Transverse colon (tissue), 4 donors: ENCODE data around the gene JAKMIP2. TPM values are rescaled to one million over a fixed set of nuclear protein-coding genes. Genes with fewer than 3 reads are reported as not detected.
A peak's percentile ranks its signal among the peaks of the same experiment; 100 is the strongest.

Experiments used
- DNase-seq: peaks from one replicate; pipeline ENCODE4 v3.0.0-alpha.2; 2019
- H3K27ac ChIP-seq, 4 donors: fragments of 200-600 bp; sonication (generic); 2 replicates each; pipeline ENCODE4 v1.5.1; 2016 to 2018; ENCODE audit warnings: inconsistent platforms in 4 of 4
- H3K27me3 ChIP-seq: fragments of 200-600 bp; sonication (generic); 2 replicates; pipeline ENCODE4 v1.5.1; 2017; ENCODE audit warnings: inconsistent platforms
- H3K36me3 ChIP-seq, 4 donors: fragments of 200-600 bp; sonication (generic); 2 replicates each; pipeline ENCODE4 v1.5.1; 2017 to 2019; ENCODE audit warnings: inconsistent platforms in 4 of 4
- H3K4me1 ChIP-seq, 4 donors: fragments of 200-600 bp; sonication (generic); 2 replicates each; pipeline ENCODE4 v1.5.1; 2017 to 2020; ENCODE audit warnings: inconsistent platforms in 4 of 4
- H3K4me3 ChIP-seq, 4 donors: fragments of 200-600 bp; sonication (generic); 1 replicate in 1 of 4; 2 replicates in 3 of 4; pipeline versions ENCODE4 v1.5.1 to v1.6.1; 2017 to 2019; ENCODE audit warnings: inconsistent platforms in 4 of 4
- H3K9me3 ChIP-seq, 2 donors: fragments of 200-600 bp; sonication (generic); 2 replicates each; pipeline ENCODE4 v1.5.1; 2017 to 2019; ENCODE audit warnings: inconsistent platforms in 2 of 2
- CTCF ChIP-seq, 5 experiments: fragments of 200-600 bp in 3 of 5; fragments of 450-650 bp in 2 of 5; sonication (generic) in 3 of 5; IDR thresholded peaks; 1 replicate in 2 of 5; 2 replicates in 3 of 5; pipeline ENCODE4 v1.5.1; 2016 to 2017; ENCODE audit warnings: antibody characterized with exemption in 5 of 5, inconsistent platforms in 3 of 5, mild to moderate bottlenecking in 2 of 5, moderate library complexity in 1 of 5
- EP300 ChIP-seq: sonication (generic); formaldehyde crosslinking; IDR thresholded peaks from one replicate; pipeline ENCODE4 v1.6.1; 2017; ENCODE audit warnings: antibody characterized with exemption, low read depth
- POLR2A ChIP-seq: fragments of 450-650 bp; IDR thresholded peaks from one replicate; pipeline ENCODE4 v1.6.1; 2016; ENCODE audit warnings: antibody characterized with exemption, mild to moderate bottlenecking, moderate library complexity
- POLR2AphosphoS5 ChIP-seq, 3 donors: sonication (generic); formaldehyde crosslinking; IDR thresholded peaks; one replicate each; pipeline ENCODE4 v1.6.1; 2016; ENCODE audit warnings: antibody characterized with exemption in 3 of 3
- WGBS, 2 donors: methylation state at CpG; one replicate each; pipeline ENCODE4 v1.1.5; 2018; ENCODE audit warnings: low coverage in 1 of 2; 5-methylcytosine and 5-hydroxymethylcytosine counted together
- in situ Hi-C, 4 donors: fragments of 200-750 bp; cut with MboI; loops; one replicate each; pipeline versions ENCODE4 v1.15.0 to v1.15.1; 2017; ENCODE audit warnings: low sequenced_read_pairs in 3 of 4, low pct_ligation_motif_present in 1 of 4, low pct_unique_long_range_greater_than_20kb in 1 of 4
- intact Hi-C: fragments of 100-400 bp; cut with DNase I; formaldehyde crosslinking; loops from one replicate; pipeline ENCODE4 v1.15.1; 2023; ENCODE audit warnings: low total_unique reads
- total RNA-seq, 4 donors: library from RNA; depleted of rRNA; stranded (reverse); fragments of >200 nt; gene quantifications; one replicate each; pipeline ENCODE4 v1.1.0, GENCODE V29; 2016

Gene JAKMIP2
- total RNA-seq, 4 donors from 2014 or later: 0.37 to 0.79 (median 0.40) TPM

DNA sequence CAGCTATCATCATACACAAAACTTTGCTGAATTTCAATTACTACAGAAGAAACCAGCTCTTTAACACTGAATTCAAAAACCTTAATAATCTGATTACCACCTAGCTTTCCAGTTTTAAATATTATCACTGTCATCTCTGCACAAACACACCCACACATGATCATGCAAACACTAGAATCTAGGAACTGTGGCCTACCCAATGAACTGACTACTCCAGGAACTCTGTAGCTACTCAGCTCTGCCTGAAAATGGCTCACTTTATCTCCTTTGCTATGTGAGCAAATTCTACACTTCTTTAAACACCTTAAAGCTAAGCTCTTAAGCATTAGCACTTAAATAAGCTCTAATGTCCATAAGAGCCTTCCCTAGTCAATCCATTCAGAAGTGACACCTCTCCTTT lies 149.4 kb downstream of the JAKMIP2 start:
- Histone ChIP-seq H3K36me3 (no peaks in the 10 kb centered on the region), H3K9me3 (no peaks in the 10 kb centered on the region), H3K4me3 (no peak overlapping the region), H3K4me1 (no peaks in the 10 kb centered on the region), H3K27me3 (no peaks in the 10 kb centered on the region), H3K27ac (no peak overlapping the region)
- in situ Hi-C loops (loop anchor here in 1 of 4 donors (5.0 kb wide), 1 partner anchor 189 kb away; no protein-coding TSS in a partner anchor), intact Hi-C loops (no loop called here)
- no peak for TF ChIP-seq CTCF (IDR thresholded peaks at IDR 0.05)
- no peak for TF ChIP-seq EP300
- no peak for DNase-seq

GRCh38 chr5:147631428-147632003 lies 151.0 kb downstream of the JAKMIP2 start:
- no peaks in the 10 kb centered on the region for H3K4me1 ChIP-seq
- in situ Hi-C loops (loop anchor here in 1 of 4 donors (5.0 kb wide), 1 partner anchor 191 kb away; no protein-coding TSS in a partner anchor), intact Hi-C loops (no loop called here)
- WGBS, 2 donors: 88 to 93% methylated on average over 4 of the region's 4 CpGs
- H3K27me3 ChIP-seq: no peaks in the 10 kb centered on the region
- H3K27ac ChIP-seq: no peak overlapping the region
- no peak for DNase-seq
- no peaks in the 10 kb centered on the region for H3K9me3 ChIP-seq
- H3K36me3 ChIP-seq: no peaks in the 10 kb centered on the region
- no peak for TF ChIP-seq POLR2AphosphoS5 (IDR thresholded peaks at IDR 0.05)
- no peak for TF ChIP-seq POLR2A
- no peak for TF ChIP-seq EP300
- no peak for TF ChIP-seq CTCF (IDR thresholded peaks at IDR 0.05)
- no peak overlapping the region for H3K4me3 ChIP-seq

DNA sequence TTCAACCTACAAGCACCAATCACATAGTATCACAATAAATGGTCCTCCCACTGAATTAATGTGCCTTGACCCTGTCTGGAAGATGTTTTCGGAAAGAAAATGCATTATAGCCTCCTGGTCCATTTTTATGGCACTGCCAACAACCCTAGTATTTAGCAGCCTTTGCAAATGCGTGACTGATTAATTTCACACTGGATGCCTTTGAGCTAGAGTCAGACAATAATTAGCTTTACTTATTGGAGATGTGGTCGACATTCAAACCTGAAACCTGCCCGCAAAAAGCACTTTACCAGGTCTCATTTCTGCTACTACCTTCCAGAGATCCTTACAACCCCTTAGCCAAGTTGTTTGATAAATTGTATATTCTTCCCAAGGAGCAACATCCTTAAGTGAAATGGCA lies 153.3 kb downstream of the JAKMIP2 start:
- intact Hi-C loops: no loop called here
- in situ Hi-C loops: loop anchor here in 3 of 4 donors (5.0 to 10.0 kb wide), 2 partner anchors 193 to 196 kb away; no protein-coding TSS in a partner anchor
- H3K27me3 ChIP-seq: no peaks in the 10 kb centered on the region
- H3K4me1 ChIP-seq: no peaks in the 10 kb centered on the region
- H3K27ac ChIP-seq: no peak overlapping the region
- H3K4me3 ChIP-seq: no peak overlapping the region
- no peaks in the 10 kb centered on the region for H3K36me3 ChIP-seq
- no peaks in the 10 kb centered on the region for H3K9me3 ChIP-seq
- no peak for DNase-seq
- TF ChIP-seq POLR2AphosphoS5 (IDR thresholded peaks at IDR 0.05): no peak
- no peak for TF ChIP-seq EP300
- TF ChIP-seq POLR2A: no peak
- no peak for TF ChIP-seq CTCF (IDR thresholded peaks at IDR 0.05)
- 74 to 88% methylated on average over 3 to 4 of the region's 4 CpGs for WGBS, 2 donors

DNA sequence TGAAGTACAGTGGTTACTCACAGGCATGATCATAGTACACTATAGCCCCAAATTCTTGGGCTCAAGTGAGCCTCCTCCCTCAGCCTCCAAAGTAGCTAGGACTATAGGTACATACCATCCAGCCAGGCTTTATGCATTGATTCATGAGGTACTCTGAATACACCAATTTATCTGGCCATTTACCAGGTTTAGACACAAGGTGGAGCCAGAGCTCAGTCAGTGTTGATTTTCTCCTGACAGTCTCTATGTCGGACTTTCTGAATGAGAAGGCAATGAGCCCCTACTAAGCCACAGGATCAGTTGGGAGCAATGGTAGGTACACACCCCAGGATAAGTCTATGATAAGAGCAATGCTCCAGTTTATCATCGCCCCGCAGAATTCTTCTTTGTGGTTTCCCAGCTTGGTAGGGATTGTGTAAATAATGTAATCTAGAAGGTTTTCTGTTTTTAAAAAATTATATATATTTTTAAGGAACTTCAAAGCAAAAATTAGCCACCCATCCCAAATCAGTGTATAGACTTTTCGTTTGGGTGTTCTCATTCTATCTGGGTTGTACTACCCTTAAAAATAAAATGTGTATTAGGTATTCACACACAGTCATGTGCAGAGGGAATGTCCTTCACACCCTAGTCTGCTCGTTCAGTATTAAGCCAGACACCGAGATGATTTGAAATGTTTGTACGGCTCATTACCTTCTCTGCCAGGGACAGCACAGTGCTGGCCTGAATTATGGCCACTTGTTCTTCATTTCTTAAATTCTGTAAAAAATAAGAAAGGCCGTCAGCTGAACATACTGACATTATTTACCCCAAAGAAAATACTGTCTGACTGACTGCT lies 154.3 kb downstream of the JAKMIP2 start:
- Histone ChIP-seq H3K36me3 (no peaks in the 10 kb centered on the region), H3K4me1 (no peaks in the 10 kb centered on the region), H3K27me3 (no peaks in the 10 kb centered on the region), H3K9me3 (no peaks in the 10 kb centered on the region), H3K27ac (no peak overlapping the region), H3K4me3 (no peak overlapping the region)
- intact Hi-C loops: no loop called here
- in situ Hi-C loops: loop anchor here in 3 of 4 donors (5.0 to 10.0 kb wide), 2 partner anchors 194 to 197 kb away; no protein-coding TSS in a partner anchor
- DNase-seq: peak; percentile 61
- WGBS, 2 donors: 50 to 57% methylated on average over 7 to 8 of the region's 8 CpGs
- TF ChIP-seq POLR2A (no peak), CTCF (IDR thresholded peaks at IDR 0.05) (peak; percentile 65 to 79 (median 68))
